Activated CD4-positive, alpha-beta T cell treated with anti-CD3 and anti-CD28 coated beads for 48 hours (primary cell): ENCODE results near the gene SGSM1.

Experiments
- DNase-seq: peaks from one replicate; pipeline ENCODE4 v3.0.0-alpha.2; 2020

Gene SGSM1, protein sequence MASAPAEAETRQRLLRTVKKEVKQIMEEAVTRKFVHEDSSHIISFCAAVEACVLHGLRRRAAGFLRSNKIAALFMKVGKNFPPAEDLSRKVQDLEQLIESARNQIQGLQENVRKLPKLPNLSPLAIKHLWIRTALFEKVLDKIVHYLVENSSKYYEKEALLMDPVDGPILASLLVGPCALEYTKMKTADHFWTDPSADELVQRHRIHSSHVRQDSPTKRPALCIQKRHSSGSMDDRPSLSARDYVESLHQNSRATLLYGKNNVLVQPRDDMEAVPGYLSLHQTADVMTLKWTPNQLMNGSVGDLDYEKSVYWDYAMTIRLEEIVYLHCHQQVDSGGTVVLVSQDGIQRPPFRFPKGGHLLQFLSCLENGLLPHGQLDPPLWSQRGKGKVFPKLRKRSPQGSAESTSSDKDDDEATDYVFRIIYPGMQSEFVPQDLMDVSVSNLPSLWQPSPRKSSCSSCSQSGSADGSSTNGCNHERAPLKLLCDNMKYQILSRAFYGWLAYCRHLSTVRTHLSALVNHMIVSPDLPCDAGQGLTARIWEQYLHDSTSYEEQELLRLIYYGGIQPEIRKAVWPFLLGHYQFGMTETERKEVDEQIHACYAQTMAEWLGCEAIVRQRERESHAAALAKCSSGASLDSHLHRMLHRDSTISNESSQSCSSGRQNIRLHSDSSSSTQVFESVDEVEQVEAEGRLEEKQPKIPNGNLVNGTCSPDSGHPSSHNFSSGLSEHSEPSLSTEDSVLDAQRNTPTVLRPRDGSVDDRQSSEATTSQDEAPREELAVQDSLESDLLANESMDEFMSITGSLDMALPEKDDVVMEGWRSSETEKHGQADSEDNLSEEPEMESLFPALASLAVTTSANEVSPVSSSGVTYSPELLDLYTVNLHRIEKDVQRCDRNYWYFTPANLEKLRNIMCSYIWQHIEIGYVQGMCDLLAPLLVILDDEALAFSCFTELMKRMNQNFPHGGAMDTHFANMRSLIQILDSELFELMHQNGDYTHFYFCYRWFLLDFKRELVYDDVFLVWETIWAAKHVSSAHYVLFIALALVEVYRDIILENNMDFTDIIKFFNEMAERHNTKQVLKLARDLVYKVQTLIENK

DNA sequence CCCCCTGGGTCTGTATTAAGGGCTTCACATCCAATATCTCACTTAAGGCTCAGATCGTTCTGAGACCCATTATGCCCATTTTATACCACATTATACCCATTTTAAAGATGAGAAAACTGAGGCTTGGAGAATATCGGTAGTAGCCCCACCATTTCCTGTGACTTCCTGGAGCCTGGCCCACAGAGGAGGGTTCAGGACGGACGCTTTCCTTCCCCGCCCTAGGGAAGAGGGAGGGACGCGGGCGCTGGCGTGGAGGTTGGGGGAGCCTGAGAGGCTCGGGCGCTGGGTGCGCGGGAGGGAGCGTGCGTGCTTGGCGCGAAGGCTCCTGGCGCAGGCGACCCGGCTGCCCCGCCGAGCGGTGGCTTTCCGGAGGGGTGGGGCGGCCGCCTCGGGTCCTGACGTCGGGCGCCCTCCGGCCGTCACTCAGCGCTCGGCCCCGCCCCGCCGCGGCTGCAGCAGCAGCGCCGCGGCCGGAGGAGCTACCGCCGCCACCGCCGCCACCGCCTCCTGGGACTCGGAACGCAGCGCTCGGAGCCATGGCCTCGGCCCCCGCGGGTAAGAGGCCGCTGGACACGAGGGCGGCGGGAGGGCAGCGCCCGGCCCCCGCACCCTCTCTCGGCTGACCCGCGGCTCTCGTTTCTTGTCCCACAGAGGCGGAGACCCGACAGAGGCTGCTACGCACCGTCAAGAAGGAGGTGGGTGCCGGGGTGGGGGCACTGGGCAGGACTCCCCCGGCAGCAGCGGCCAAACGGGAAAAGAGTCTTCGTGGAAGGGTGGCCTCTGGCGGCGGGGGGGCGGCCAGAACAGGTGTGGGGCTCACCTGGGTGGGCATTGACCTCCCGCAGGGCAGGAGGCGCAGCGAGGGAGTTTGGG is at the start of gene SGSM1:
SGSM1 (plus strand) TSS at position 422 of the 873 bp plus-strand sequence; CDS start at position 537, 115 bp downstream.
- DNase-seq: peak; percentile 84

DNA sequence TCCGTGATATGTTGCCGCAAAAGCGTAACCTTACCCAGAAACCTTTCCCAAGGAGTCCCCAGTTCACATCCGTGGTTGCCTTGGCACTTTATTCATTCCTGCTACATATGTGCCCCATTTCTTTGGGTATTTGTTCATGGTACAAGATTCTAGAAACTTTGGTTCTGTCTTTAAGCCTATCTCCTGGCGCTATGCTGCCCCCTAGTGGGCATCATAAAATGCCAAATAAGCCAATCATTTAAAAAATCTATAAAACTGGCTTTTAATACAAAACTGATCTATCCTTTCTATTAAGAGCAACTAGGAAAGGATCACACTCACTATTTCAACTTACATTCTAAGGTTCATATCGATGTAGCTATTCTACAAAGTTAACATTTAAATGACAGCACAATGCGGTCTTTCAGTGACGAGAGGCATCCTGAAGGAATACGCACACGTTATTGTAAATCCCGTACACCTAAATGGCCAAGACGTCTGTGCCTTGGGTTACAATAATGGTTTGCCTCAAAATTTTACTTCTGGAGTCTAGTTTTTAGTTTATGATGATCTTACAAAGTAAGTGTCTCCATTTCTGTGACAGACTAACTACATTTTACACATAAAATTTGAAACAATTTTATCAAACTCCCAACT is 47.7 kb upstream of the SGSM1 start:
- peak; percentile 73 for DNase-seq

- DNase-seq: no peak
Observed at GRCh38 chr22:24759765-24760164, 46.2 kb upstream of the SGSM1 start.

- no peak for DNase-seq
Observed at GRCh38 chr22:24760708-24761306, 45.2 kb upstream of the SGSM1 start.

DNA sequence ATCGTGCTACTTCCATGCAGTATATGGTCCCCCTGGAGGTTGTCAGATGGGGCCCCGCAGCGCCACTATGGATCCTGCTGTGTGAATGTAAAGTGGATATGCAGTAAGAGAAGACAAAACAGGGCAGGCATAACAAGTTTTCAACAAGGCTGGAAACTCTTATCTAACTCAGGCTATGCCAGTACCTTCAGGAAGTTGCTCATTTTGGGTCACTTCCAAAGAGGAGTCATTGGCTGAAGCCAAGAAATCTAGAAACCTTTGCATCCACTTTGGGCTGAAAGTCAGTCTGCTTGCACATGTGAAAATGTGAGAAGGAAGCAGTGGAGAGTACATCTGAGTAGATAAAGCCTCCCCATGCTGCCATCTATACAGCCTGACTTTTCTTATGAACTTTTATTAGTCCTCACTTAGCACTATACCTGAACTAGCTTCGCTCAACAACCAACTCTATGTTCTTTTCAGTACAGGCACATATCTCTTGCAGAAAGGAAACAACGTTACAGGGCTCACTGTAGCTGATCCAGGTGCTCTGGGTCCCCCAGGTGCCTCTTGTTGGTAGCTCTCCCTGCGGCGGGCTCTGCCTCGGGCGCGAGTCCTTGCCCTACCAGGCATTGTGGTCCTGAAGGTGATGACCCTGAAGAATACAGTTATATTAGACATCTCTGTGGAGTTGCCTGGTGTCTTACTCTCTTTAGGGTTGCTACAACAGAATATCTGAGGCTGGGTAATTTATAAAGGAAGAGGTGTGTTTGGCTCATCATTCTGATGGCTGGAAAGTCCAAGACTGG is 43.9 kb upstream of the SGSM1 start:
- no peak for DNase-seq

- no peak for DNase-seq
Observed at GRCh38 chr22:24763872-24764485, 42.0 kb upstream of the SGSM1 start.

GRCh38 chr22:24765166-24765565 is 40.8 kb upstream of the SGSM1 start:
- DNase-seq: no peak

DNA sequence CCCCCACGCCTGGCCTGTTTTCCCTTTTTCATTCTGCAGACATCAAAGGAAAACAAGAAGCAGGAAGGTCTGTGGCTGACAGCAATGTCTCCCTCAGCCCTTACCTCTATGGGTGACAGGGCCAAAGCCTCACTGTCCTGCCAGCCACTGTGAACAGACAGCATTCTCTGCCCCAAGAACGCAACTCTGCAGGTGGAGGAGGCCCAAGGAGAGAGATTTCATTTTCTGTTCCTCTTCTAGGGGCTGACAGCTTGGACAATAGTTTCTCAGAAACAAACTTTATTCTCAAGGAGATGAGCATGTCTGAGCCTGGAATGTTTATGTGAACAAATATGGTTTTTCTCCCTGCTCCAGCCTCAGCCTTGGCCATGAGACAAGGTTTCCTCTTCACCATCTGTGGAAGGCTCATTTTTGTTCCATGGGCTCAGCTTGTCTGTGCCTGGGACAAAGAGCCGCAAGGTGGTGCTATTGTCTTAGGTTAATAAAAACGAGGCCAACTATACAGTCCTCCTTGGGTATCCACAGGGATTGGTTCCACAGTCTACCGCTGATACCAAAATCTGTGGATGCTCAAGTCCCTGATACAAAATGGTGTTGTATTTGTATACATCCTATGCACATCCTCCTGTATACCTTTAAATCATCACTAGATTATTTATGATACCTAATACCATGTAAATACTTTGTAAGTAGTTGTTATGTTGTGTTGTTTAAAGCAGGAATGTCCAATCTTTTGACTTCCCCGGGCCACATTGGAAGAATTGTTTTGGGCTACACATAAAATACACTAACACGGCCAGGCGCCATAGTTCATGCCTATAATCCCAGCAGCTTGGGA is 37.3 kb upstream of the SGSM1 start:
- DNase-seq: peak; percentile 67

DNA sequence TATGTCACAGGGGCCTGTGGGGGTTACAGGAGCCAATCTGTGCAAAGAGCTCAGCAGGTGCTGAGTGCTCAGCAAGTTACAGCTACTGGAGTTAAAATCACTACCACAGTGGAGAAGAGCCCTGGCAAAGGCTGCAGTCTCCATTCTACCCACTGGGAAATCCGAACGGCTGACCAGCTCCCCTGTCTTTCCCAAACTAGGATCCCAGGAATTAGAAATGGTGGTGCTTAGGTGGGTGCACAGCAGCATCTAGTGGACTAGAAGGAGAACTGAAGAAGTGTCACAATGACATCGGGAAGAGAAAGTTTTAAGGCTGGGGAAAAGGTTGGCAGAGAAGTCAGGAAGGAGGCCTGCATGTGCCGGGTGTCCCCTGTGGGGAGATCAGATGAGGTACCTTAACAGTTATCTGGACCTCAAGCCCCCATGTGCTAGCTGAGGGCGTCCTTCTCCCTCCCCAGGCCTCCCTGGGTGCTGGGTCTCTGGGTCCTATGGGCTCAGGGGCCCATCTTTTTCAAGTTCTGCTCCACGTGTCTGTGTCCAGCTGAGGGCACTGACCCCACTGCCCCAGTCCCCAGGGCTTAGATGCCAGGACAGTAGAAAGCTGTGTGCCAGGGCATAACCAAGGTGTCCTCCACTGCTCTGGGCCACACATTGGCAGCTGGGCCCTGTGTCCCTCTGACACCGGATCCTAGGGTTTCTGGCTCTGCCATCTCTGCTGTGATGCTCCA is 33.4 kb upstream of the SGSM1 start:
- no peak for DNase-seq

- no peak for DNase-seq
Observed at GRCh38 chr22:24775769-24776492, 30.1 kb upstream of the SGSM1 start.

DNA sequence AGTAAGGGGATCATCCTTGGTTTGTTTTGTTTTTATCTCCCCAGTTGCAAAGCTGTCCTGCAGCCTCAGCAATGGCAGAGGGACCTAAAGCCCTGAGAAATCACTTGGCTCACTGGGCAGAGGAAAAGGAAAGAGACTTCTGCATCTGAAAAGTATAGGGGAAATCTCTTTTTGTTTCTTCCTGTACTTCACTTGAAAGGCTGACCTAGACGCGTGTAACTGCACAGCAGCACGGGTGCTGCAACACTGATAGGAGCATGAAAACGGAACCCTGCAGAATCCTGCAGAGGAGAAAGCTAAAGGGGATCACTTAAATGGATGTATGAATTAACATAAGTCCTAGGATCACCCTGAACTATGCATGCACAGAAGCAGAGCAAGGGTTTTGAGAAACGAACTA is 29.5 kb upstream of the SGSM1 start:
- DNase-seq: no peak

- DNase-seq: no peak
Observed at GRCh38 chr22:24789516-24789915, 16.5 kb upstream of the SGSM1 start.

GRCh38 chr22:24791362-24791761 is 14.6 kb upstream of the SGSM1 start:
- no peak for DNase-seq

DNA sequence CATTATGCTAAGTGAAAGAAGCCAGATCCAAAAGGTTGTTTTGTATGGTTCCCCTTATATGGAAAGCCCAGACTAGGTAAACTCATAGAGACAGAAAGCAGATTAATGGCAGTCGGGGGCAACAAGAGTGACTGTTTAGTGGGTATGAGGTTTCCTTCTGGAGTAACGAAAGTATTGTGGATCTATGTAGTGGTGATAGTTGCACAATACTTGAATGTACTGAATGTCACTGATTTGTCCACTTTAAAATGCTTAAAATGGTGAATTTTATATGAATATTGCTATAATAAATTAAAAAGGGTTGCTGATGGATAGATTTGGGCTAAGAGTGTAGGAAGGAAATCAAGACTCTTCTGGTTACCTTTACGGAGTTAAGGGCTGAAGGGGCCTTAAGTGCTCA is 10.0 kb upstream of the SGSM1 start:
- no peak for DNase-seq

DNA sequence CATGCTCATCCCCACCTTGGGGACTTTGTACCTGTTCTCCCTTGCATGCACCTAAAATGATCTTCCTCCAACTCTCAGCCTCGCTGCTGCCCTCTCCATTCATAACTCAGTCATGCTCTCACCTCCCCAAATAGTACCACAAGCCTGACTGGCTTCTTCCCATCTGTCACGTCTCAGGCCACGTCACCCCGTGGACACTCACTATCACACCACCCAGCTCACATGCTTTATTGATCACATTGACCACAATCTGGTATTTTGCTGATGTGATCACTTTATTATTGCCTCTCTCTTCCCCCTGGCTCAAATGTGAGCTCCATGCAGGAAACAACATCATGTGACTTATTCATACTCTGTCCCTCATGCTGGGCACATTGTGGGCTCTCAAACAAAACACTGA is 9.2 kb upstream of the SGSM1 start:
- no peak for DNase-seq

DNA sequence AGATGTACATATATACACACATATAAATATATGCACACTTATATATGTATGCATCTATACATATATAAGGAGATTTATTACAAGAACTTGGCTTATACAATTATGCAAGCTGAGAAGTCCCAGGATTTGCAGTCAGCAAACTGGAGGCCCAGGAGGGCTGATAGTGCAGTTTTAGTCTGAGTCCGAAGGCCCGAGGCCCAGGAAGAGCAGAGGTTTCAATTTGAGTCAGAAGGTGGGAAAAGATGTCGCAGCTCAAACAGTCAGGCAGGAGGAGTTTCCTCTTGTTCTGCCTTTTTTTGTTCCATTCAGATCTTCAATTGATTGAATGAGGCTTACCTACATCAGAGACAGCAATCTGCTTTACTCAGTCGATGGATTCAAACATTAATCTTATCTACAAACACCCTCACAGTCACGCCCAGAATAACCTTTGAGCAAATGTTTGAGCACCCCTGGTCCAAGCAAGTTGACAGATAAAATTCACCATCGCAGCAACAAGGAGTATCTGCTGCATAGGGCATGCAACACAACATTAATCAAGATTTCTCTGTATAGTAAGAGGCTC is 4.0 kb upstream of the SGSM1 start:
- peak; percentile 36 for DNase-seq

GRCh38 chr22:24803064-24803542 is 2.9 kb upstream of the SGSM1 start:
- DNase-seq: peak; percentile 69
